Stimulated activated CD4-positive, alpha-beta T cell treated with anti-CD3 and anti-CD28 coated beads, Interleukin-15, amount 100 ng/mL, for 1 hour (primary cell): ENCODE data around the gene SPC24.
"Not testable (repeated sequence)": the region's sequence is repeated elsewhere in the genome, so short reads cannot be mapped to it uniquely, and the experiment has no call there.

Experiments
- DNase-seq, 2 donors: peaks; one replicate each; pipeline ENCODE4 v3.0.0-alpha.2; 2020; ENCODE audit warnings: low read depth in 1 of 2, low spot score in 1 of 2

Gene SPC24

DNA sequence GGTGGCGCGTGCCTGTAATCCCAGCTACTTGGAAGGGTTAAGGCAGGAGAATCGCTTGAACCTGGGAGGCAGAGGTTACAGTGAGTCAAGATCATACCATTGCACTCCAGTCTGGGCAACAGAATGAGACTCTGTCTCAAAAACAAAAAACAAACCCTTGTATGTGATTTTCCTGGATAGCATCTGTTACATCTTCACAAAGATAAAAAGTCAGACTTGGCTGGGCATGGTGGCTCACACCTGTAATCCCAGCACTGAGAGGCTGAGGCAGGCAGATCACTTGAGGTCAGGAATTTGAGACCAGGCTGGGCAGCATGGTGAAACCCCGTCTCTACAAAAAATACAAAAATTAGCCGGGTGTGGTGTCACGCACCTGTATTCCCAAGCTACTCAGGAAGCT lies 58.2 kb downstream of the SPC24 start:
- DNase-seq, result not testable (repeated sequence)

DNA sequence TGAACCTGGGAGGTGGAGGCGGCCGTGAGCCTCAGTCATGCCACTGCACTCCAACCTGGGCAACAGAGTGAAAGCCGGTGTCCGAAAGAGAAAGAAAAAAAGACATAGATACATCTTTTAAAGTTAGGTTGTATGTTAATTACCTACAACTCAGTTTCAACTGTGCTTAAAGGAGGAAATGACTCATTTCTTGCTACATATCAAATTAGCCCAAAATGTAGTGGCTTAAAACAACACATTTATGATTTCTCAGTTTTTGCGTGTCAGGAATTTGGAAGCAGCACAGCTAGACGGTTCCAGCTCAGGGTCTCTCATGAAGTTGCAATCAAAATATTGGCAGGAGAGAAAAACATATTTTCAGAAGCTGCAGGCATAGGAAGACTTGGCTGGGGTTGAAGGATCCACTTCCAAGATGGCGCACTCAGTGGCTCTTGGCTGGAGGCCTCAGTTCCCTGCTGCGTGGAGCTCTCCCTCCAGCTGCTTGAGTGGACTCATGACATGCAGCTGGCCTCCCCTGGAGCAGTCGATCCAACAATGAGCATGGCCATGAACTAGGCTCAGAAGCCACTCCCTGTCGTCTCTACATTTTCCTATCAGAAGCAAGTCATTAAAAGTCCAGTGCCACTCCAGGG lies 59.3 kb downstream of the SPC24 start:
- no peak for DNase-seq
